Activated naive CD8-positive, alpha-beta T cell treated with anti-CD3 and anti-CD28 coated beads, Interleukin-2, amount 10 ng/mL, durations not matched to agents 7 days and 5 days (primary cell): Measurements from ENCODE around the gene SEMA6A. TPM values are rescaled to one million over a fixed set of nuclear protein-coding genes. Genes with fewer than 3 reads are reported as not detected.

ENCODE experiments used
- ATAC-seq: fragments of 150-1000 bp; cut with Tn5 transposase; one replicate; pipeline ENCODE4 v1.10.0; 2021; ENCODE audit warnings: low read depth, moderate library complexity
- POLR2A ChIA-PET: fragments of 350-600 bp; sonication (Branson Sonifier 250); formaldehyde crosslinking; loops from one replicate; lab custom pipeline; 2021; ENCODE audit warnings: antibody characterized with exemption; lab: Charles Lee
- DNase-seq: peaks from one replicate; pipeline ENCODE4 v3.0.0; 2021
- H3K27ac Mint-ChIP-seq: one replicate; pipeline ENCODE4 v1.8.0; 2022; ENCODE audit warnings: mild to moderate bottlenecking, mixed read lengths
- H3K27me3 Mint-ChIP-seq: one replicate; pipeline ENCODE4 v1.8.0; 2022; ENCODE audit warnings: mild to moderate bottlenecking, moderate library complexity, mixed read lengths
- H3K36me3 Mint-ChIP-seq: one replicate; pipeline ENCODE4 v1.8.0; 2021; ENCODE audit warnings: mild to moderate bottlenecking, mixed read lengths
- H3K4me1 Mint-ChIP-seq: one replicate; pipeline ENCODE4 v1.8.0; 2021; ENCODE audit warnings: mixed read lengths
- H3K4me3 Mint-ChIP-seq: one replicate; pipeline ENCODE4 v1.8.0; 2022; ENCODE audit warnings: mild to moderate bottlenecking, moderate library complexity, mixed read lengths
- H3K9me3 Mint-ChIP-seq: one replicate; pipeline ENCODE4 v1.8.0; 2021; ENCODE audit warnings: mixed read lengths
- total RNA-seq, 2 experiments: library from RNA; stranded (reverse); gene quantifications; one replicate each; pipeline ENCODE4 v1.2.3, GENCODE V29; 2021

SEMA6A gene
- total RNA-seq, 2 experiments from 2014 or later, result not detected

DNA sequence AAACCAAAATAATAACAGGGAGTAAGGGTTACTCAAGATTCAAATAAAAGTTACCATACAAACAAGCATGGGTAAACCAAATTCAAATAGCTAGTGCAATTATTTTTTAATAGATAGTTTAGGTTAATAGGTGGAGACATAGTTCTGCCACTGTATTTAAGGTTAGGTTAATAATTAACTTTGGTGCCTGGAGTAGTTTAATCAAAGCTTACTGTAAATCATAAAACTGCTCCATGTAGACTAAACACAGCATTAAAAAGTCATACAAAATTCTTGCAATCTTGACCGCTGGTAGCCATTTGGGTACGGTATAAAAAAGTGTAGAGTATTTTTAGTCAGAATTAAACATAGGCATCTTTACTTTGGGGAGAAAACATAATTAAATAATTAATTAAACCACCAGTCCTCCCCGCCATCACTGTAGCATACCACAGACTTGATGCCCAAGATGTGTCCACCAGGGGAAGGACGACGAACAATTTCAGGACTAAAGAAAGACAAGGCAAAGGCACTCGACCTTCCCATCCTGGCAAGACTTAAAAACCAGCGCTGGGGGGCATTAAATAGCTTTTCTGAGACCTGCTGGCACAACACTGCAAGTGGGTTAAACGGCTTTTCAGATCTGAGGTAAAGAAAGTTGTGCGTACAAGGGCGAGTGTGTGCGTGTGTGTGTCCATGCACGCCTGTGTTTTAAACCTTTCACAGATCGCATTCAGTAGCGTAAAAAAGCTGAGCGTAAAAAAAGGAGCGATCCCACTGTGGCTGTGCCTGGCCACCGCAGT, 2.9 kb downstream of the SEMA6A start:
- H3K4me1 Mint-ChIP-seq, result peaks cover 15% of the 10 kb centered on the region
- ATAC-seq (no peak), DNase-seq (no peak)
- H3K27me3 Mint-ChIP-seq, result peaks cover 70% of the 10 kb centered on the region
- H3K27ac Mint-ChIP-seq, result no peak overlapping the region
- no peaks in the 10 kb centered on the region for H3K9me3 Mint-ChIP-seq
- H3K36me3 Mint-ChIP-seq, result peaks cover 1% of the 10 kb centered on the region
- no peak overlapping the region for H3K4me3 Mint-ChIP-seq
- POLR2A ChIA-PET, result no interaction called here

DNA sequence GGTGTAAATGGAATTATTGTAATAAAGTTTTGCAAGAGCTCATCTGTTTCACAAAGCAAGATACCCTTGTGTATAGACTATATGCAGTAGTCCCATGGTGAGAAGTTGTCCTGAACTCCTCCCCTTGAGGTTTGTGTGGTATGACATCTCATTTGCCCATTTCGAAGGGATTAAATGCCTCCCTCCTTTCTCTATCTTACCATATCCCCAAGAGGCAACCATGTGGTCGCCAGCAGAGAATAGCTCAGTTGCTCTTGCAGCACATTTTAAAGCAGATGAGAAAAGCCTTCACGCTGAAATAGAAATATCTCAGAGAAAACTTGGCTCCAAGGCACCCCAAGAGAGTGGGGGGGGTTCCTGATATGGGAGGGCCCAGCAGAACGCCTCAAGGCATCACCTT, 4.6 kb downstream of the SEMA6A start:
- peaks cover 1% of the 10 kb centered on the region for H3K36me3 Mint-ChIP-seq
- no peaks in the 10 kb centered on the region for H3K9me3 Mint-ChIP-seq
- ATAC-seq (no peak), DNase-seq (no peak)
- peaks cover 55% of the 10 kb centered on the region for H3K27me3 Mint-ChIP-seq
- H3K4me3 Mint-ChIP-seq, result no peak overlapping the region
- POLR2A ChIA-PET, result no interaction called here
- no peak overlapping the region for H3K27ac Mint-ChIP-seq
- peaks cover 7% of the 10 kb centered on the region for H3K4me1 Mint-ChIP-seq

DNA sequence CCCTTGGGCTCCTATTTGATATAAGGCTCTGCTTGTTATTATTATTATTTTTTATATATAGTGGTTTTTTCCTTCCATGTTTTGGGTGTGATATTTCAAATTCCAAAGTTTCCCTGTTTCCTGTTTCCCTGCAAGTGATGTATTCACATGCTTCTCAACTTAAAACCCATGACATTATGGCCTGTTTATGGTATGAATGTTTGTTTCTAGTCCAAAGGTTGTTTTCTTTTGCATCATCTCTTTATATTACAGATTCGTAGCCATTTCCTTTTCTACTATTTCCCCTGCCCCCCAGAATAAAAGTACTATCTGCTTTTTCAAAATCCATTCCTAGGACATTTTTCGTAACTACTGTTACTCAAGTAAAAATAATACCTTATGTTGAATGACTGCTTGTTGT, 7.5 kb downstream of the SEMA6A start:
- DNase-seq, result no peak
- Mint-ChIP-seq H3K4me3 (no peak overlapping the region), H3K9me3 (no peaks in the 10 kb centered on the region), H3K4me1 (no peaks in the 10 kb centered on the region), H3K27me3 (peaks cover 32% of the 10 kb centered on the region), H3K27ac (no peak overlapping the region), H3K36me3 (no peaks in the 10 kb centered on the region)
- POLR2A ChIA-PET, result no interaction called here
- no peak for ATAC-seq

DNA sequence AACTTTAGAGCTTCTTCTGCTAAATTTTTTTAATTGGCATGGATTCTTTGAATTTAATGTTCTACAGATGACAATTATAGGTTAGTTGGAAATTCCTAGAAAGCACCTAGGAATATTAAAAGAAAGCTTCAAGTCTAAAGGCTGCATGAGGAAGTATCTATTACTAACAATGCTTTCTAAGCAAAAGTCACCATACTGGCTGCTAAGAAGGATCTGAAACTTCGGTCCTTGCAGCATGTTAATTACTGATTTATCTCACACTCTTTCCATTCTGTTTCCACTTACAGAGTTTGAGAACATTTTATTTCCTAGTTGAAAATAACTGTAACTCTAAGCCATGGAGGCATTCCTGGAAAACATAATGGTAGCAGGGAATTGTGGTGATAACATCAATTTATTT, 8.4 kb downstream of the SEMA6A start:
- DNase-seq (no peak), ATAC-seq (no peak)
- Mint-ChIP-seq H3K27me3 (peaks cover 24% of the 10 kb centered on the region), H3K4me1 (no peaks in the 10 kb centered on the region), H3K4me3 (no peak overlapping the region), H3K27ac (no peak overlapping the region), H3K9me3 (no peaks in the 10 kb centered on the region), H3K36me3 (no peaks in the 10 kb centered on the region)
- POLR2A ChIA-PET, result no interaction called here

DNA sequence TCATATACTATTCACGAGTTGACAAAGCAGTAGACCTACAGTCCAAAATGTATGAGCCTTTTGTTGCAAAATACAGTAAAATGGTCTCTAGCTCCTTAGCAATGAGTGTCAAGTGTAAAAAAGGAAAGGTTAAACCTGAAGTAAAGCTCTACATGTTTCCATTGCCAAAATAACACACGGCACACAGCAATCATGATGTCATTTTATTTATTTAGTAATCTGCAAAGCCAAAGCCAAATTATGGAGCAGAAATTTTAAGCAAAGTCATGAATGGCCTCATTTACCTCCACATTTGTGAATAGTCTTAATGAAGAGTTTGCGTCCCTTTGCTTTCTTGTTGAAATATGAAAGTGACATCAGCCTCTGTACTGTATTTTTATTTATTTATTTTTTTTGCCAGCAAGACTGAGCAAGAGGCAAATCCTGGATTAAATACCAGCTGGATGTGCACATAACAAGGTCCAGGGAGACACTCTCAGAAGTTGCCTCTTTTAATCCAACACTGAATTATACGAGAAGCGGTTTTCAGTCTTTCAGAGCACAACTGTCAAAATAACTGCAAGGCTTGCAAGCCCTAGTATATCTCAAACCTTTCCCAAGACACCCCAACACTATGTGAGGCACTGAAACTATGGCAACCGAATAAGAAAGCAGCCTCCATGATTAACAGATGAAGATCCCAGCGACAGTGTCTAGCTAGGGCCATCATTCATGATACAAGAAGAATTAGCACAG, 9.7 kb downstream of the SEMA6A start:
- Mint-ChIP-seq H3K9me3 (no peaks in the 10 kb centered on the region), H3K27ac (no peak overlapping the region), H3K27me3 (peaks cover 10% of the 10 kb centered on the region), H3K36me3 (no peaks in the 10 kb centered on the region), H3K4me1 (no peaks in the 10 kb centered on the region), H3K4me3 (no peak overlapping the region)
- POLR2A ChIA-PET, result no interaction called here
- ATAC-seq (no peak), DNase-seq (no peak)

DNA sequence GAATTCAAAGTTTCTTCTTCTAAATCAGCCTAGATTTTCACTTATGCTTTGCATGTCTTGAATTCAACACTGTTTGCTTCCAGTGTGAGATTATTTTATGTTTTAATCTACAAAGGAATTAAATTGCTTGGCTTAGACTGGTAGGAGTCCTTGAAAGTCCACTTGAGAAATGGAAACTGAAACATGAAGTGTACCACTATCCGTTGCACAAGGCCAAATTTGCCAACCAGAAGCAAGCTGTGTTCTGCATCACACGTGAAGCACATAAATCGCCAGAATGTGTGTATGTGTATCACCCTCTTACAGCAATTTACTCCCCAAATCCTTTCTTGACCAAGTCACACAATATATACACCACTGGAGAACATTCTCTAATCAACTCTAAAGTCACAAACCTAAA, 10.3 kb downstream of the SEMA6A start:
- no peak overlapping the region for H3K27ac Mint-ChIP-seq
- no peaks in the 10 kb centered on the region for H3K4me1 Mint-ChIP-seq
- no peak for DNase-seq
- ATAC-seq, result no peak
- no peak overlapping the region for H3K4me3 Mint-ChIP-seq
- no peaks in the 10 kb centered on the region for H3K36me3 Mint-ChIP-seq
- POLR2A ChIA-PET, result no interaction called here
- no peaks in the 10 kb centered on the region for H3K9me3 Mint-ChIP-seq
- peaks cover 5% of the 10 kb centered on the region for H3K27me3 Mint-ChIP-seq

DNA sequence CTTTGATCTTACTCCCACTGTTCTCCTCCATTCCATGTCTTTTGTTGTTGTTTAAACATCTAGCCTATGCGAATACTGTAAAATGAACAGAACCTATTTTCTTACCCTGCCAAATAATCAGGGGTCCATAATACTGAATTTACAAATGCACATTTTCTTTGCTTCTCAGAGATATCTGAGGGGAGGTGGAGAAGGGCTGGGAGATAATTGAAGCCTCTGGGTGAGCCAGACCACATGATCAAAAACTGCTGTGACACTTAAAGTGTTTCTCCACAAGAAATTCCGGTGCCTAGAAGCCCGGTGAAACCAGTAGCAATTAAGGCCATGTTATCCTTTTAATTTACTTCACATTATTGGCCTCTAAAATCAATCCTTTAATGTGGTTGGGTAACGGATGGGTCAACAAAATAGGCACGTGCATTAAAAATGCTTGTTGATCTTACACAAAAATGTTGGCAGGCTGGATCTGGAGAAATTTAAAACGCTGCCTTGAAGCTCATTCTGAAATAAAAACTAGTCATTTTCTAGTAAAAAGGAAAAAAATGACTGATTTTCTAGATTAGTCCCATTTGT, 10.8 kb downstream of the SEMA6A start:
- POLR2A ChIA-PET, result no interaction called here
- Mint-ChIP-seq H3K27me3 (peaks cover under 1% of the 10 kb centered on the region), H3K36me3 (no peaks in the 10 kb centered on the region), H3K27ac (no peak overlapping the region), H3K9me3 (no peaks in the 10 kb centered on the region), H3K4me1 (no peaks in the 10 kb centered on the region), H3K4me3 (no peak overlapping the region)
- DNase-seq, result no peak
- no peak for ATAC-seq

DNA sequence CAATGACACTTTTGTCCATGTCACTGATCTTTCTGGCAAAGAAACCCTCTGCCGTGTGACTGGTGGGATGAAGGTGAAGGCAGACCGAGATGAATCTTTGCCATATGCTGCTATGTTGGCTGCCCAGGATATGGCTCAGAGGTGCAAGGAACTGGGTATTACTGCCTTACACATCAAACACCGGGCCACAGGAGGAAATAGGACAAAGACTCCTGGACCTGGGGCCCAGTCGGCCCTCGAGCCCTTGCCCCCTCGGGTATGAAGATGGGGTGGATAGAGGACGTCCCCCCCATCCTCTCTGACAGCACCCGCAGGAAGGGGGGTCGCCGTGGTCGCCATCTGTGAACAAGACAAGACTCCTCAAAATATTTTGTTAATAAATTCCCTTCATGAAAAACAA, 12.0 kb downstream of the SEMA6A start:
- Mint-ChIP-seq H3K27ac (no peak overlapping the region), H3K27me3 (no peaks in the 10 kb centered on the region), H3K36me3 (no peaks in the 10 kb centered on the region), H3K4me1 (no peaks in the 10 kb centered on the region), H3K9me3 (no peaks in the 10 kb centered on the region), H3K4me3 (no peak overlapping the region)
- POLR2A ChIA-PET, result no interaction called here
- DNase-seq (no peak), ATAC-seq (no peak)

DNA sequence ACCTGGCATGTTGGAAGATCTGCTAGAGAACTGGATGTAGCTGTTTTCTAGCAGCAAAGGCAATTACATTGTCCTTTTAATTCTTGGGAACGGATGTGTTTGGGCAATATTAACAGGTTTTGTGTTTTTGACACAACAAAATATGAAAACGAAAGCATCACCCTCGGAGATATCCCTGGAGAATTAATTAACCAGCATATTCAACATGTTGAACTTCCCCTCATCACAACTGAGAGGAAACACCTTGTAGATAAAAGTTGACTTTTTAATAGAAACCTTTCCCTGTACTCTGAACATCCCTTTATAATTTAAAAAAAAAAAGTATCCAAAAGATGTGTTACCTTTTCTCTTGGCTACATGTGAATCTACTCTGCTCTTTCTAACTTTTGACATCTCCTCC, 13.0 kb downstream of the SEMA6A start:
- no peaks in the 10 kb centered on the region for H3K27me3 Mint-ChIP-seq
- no peaks in the 10 kb centered on the region for H3K36me3 Mint-ChIP-seq
- H3K27ac Mint-ChIP-seq, result no peak overlapping the region
- ATAC-seq, result no peak
- no peaks in the 10 kb centered on the region for H3K4me1 Mint-ChIP-seq
- no peak overlapping the region for H3K4me3 Mint-ChIP-seq
- DNase-seq, result no peak
- POLR2A ChIA-PET, result no interaction called here
- H3K9me3 Mint-ChIP-seq, result no peaks in the 10 kb centered on the region

DNA sequence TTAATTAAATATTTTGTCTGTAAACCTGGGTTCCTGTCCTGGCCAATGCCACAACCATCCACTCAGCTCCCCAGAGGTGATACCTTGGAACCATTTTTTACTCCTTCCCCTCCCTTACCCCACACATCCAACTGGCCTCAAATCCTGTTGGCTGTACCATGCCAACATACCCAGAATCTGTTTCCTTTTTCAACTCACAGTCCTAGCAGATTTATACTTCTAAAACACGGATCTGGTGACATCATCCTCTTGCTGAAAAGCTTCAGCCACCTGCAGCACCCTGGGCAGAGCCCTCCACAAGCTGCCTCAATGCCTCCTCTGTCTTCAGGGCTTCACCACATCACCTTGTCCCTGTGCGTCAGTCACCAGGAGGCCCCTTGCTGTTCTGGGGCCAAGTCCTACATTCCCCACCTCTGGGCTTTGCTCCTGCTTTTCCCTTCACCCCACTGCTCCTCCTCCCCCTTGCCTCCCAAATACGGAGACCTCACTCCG, 14.9 kb downstream of the SEMA6A start:
- H3K4me1 Mint-ChIP-seq, result no peaks in the 10 kb centered on the region

DNA sequence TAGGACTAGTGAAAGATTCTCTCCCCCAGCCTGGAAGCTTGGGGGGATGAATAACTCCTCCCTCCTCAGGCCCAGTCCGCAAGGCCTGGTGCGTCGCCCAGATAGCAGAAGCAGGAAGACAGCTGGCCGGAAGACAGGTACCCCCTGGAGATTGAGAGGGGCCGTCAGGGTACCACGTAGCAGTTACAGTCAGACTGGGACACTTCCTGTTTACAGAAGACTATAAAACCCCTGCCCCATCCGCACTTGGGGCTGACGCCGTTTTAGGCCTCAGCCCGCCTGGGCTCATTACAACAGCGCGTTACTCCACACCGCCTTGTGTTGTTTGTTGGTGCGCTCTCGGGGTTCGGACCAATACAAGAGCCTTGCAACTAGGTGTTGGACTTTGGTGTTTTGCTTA, 15.4 kb downstream of the SEMA6A start:
- DNase-seq, result no peak
- ATAC-seq, result no peak
- Mint-ChIP-seq H3K4me3 (no peak overlapping the region), H3K27ac (no peak overlapping the region), H3K4me1 (no peaks in the 10 kb centered on the region), H3K27me3 (no peaks in the 10 kb centered on the region), H3K9me3 (no peaks in the 10 kb centered on the region), H3K36me3 (no peaks in the 10 kb centered on the region)
- POLR2A ChIA-PET, result no interaction called here

More for the DNA sequence above, 14.9 kb downstream of the SEMA6A start:
- no peak overlapping the region for H3K4me3 Mint-ChIP-seq
- no peaks in the 10 kb centered on the region for H3K36me3 Mint-ChIP-seq
- H3K9me3 Mint-ChIP-seq, result no peaks in the 10 kb centered on the region
- POLR2A ChIA-PET, result no interaction called here
- H3K27me3 Mint-ChIP-seq, result no peaks in the 10 kb centered on the region
- ATAC-seq (no peak), DNase-seq (no peak)
- H3K27ac Mint-ChIP-seq, result no peak overlapping the region

DNA sequence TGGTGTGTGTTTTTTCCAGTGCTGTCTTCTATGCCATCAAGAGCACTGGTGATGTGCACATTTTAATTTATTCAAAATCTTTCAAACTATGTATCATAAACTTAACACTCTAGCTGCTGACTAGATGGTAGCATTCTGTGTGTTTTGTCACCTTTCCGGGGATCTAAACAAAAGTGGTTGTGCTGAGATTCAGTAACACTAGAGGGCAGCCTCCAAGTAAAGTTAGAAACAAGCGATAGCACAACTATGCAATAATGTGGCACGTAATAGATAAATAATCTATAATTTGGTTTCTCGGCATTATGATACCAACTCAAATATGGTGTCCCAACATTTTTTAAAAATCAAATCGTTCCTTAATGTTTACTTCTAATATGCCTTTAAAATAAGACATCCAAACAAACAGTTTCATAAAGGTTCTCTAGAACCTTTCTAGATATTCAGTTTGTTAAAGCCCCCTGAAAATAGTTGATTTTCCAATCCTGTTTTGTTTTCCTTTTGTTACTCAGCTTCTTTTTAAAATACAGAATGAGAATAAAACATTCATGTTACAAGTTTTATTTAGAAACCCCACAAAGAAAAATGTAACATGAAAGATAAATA, 16.9 kb downstream of the SEMA6A start:
- H3K4me3 Mint-ChIP-seq, result no peak overlapping the region
- no peak overlapping the region for H3K27ac Mint-ChIP-seq
- no peaks in the 10 kb centered on the region for H3K4me1 Mint-ChIP-seq
- H3K27me3 Mint-ChIP-seq, result no peaks in the 10 kb centered on the region
- POLR2A ChIA-PET, result no interaction called here
- DNase-seq, result no peak
- ATAC-seq, result no peak
- no peaks in the 10 kb centered on the region for H3K36me3 Mint-ChIP-seq
- H3K9me3 Mint-ChIP-seq, result no peaks in the 10 kb centered on the region

DNA sequence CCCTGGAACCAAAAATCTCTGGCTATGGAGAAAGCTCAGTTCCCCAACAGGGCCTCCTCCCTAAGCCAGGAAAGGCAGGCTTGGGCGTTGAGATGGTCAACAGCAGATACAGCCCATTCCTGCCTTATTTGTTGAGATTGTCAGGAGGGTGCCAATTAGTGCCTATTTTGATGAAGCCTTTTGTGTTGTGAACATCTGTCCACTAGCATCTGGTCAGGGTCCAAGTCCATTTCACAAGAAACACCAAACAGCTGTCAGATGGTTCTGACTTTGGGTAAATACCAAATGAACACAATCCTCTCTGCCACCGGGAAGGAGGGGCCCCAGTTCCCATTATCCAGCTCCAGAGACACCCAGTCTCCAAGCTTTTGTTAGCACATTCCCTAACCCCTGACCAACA, 19.9 kb downstream of the SEMA6A start:
- Mint-ChIP-seq H3K4me3 (no peak overlapping the region), H3K4me1 (no peaks in the 10 kb centered on the region), H3K27ac (no peak overlapping the region), H3K36me3 (no peaks in the 10 kb centered on the region), H3K27me3 (no peaks in the 10 kb centered on the region), H3K9me3 (no peaks in the 10 kb centered on the region)
- POLR2A ChIA-PET, result no interaction called here
- DNase-seq (no peak), ATAC-seq (no peak)
